ENCODE results near the gene POLD3.
A peak's percentile ranks its signal among the peaks of the same experiment; 100 is the strongest.

POLD3 gene

DNA sequence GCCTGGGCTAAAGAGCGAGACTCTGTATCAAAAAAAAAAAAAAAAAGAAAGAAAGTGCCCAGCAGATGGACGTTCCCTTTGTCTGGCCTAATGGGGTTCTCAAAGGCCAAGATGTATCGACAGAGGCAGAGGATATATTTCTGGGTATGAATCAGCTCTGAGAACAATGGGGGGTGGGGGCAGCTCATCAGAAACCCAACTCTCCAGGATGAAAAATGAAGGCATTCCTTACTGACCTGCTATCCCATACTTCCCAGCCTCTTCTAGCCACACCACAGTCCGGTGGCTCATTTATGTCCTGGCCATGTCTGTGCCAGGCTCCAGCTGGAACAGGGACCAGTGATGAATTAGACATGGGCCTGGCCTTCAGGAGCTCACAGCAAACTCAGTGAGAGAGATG, 15.2 kb upstream of the POLD3 start:
- Histone ChIP-seq H3K14ac (ENCODE audit: low read length) (no peak overlapping the region), H2BK5ac (ENCODE audit: low read depth, low read length, poor library complexity) (no peak overlapping the region), H2BK120ac (ENCODE audit: insufficient read depth, low read length, poor library complexity) (no peak overlapping the region), H3K4me3 (ENCODE audit: low read depth, low read length) (no peak overlapping the region), H2AK5ac (ENCODE audit: low read length) (no peak overlapping the region), H3K4me2 (ENCODE audit: low read length) (no peak overlapping the region), H3K27me3 (ENCODE audit: insufficient read depth, low read length) (no peaks in the 10 kb centered on the region), H3K18ac (ENCODE audit: low read length) (no peak overlapping the region), H3K23ac (ENCODE audit: low read length) (no peak overlapping the region), H3K27ac (ENCODE audit: low read depth, low read length) (no peak overlapping the region), H3K36me3 (ENCODE audit: control insufficient read depth in 1 of 2, insufficient read depth in 2 of 2, low read length in 2 of 2) (peaks cover 0 to under 1% of the 10 kb centered on the region in 2 experiments), H4K91ac (ENCODE audit: low read depth, low read length) (no peak overlapping the region), H2AFZ (ENCODE audit: insufficient read depth, low read length, poor library complexity) (no peak overlapping the region), H2BK12ac (ENCODE audit: low read length) (no peak overlapping the region), H3K79me2 (ENCODE audit: control insufficient read depth, insufficient read depth, low read length, poor library complexity) (no peaks in the 10 kb centered on the region), H3K9me3 (ENCODE audit: insufficient read depth, low read depth, low read length) (no peaks in the 10 kb centered on the region), H4K8ac (ENCODE audit: low read depth, low read length) (no peak overlapping the region), H3K79me1 (ENCODE audit: low read length) (peaks cover 5% of the 10 kb centered on the region), H3K4me1 (ENCODE audit: control insufficient read depth in 1 of 2, insufficient read depth in 2 of 2, low read length in 2 of 2) (peaks cover 7 to 21% of the 10 kb centered on the region in 2 experiments), H4K12ac (ENCODE audit: low read depth, low read length) (no peak overlapping the region), H3K9ac (ENCODE audit: low read length) (no peak overlapping the region), H3K4ac (ENCODE audit: low read depth, low read length) (no peak overlapping the region)
- DNase-seq: no peak
- no CpG with 5 or more reads among the region's 4 CpGs for WGBS (ENCODE audit: extremely low coverage, insufficient coverage, insufficient read length)

DNA sequence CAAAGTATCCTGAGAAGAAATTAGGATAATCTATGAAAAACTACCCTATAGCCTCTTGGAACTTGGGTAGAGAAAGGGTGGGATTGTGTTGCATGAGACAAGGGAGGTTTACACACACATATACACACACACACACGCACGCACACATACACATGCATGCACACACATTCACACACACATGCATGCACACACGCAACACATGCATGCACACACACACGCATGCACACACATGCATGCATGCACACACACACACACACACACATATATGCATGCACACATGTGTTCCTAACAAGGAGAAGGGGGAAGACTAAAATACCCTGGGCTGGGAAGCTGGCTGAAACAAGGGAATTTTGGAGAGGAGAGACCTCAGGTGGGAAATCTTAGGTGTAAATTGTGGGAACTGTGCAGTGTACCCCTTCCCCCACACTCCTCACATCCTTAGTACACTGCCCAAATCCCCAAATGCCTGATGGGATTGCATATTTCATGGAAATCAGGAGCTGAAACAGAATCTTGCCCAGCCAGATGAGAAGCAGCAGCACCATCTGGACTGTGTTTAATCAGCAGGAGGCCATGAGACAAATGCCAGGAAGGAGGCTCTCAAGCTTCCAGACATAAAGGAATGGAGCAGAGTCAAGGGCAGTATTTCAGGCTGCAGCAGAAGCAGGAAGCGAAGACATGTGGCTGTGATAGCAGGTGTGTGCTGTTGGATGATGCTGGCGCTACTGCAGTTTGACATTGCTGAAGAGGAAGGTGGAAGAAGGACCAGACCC, 14.6 kb upstream of the POLD3 start:
- H4K91ac ChIP-seq (ENCODE audit: low read depth, low read length): no peak overlapping the region
- WGBS (ENCODE audit: extremely low coverage, insufficient coverage, insufficient read length): no CpG with 5 or more reads among the region's 6 CpGs
- H3K9ac ChIP-seq (ENCODE audit: low read length): no peak overlapping the region
- no peak overlapping the region for H4K12ac ChIP-seq (ENCODE audit: low read depth, low read length)
- no peak overlapping the region for H2AK5ac ChIP-seq (ENCODE audit: low read length)
- no peak overlapping the region for H3K4me2 ChIP-seq (ENCODE audit: low read length)
- H3K4me3 ChIP-seq (ENCODE audit: low read depth, low read length): no peak overlapping the region
- no peaks in the 10 kb centered on the region for H3K27me3 ChIP-seq (ENCODE audit: insufficient read depth, low read length)
- H3K4me1 ChIP-seq (ENCODE audit: control insufficient read depth in 1 of 2, insufficient read depth in 2 of 2, low read length in 2 of 2): peaks cover 7 to 21% of the 10 kb centered on the region in 2 experiments
- H3K27ac ChIP-seq (ENCODE audit: low read depth, low read length): no peak overlapping the region
- no peak for DNase-seq
- H4K8ac ChIP-seq (ENCODE audit: low read depth, low read length): no peak overlapping the region
- H3K18ac ChIP-seq (ENCODE audit: low read length): no peak overlapping the region
- H3K79me1 ChIP-seq (ENCODE audit: low read length): peaks cover 5% of the 10 kb centered on the region
- H3K36me3 ChIP-seq (ENCODE audit: control insufficient read depth in 1 of 2, insufficient read depth in 2 of 2, low read length in 2 of 2): no peaks in the 10 kb centered on the region
- no peak overlapping the region for H2AFZ ChIP-seq (ENCODE audit: insufficient read depth, low read length, poor library complexity)
- no peak overlapping the region for H2BK12ac ChIP-seq (ENCODE audit: low read length)
- H2BK120ac ChIP-seq (ENCODE audit: insufficient read depth, low read length, poor library complexity): no peak overlapping the region
- H3K23ac ChIP-seq (ENCODE audit: low read length): no peak overlapping the region
- no peak overlapping the region for H3K14ac ChIP-seq (ENCODE audit: low read length)
- H3K79me2 ChIP-seq (ENCODE audit: control insufficient read depth, insufficient read depth, low read length, poor library complexity): no peaks in the 10 kb centered on the region
- H3K4ac ChIP-seq (ENCODE audit: low read depth, low read length): no peak overlapping the region
- H3K9me3 ChIP-seq (ENCODE audit: insufficient read depth, low read depth, low read length): no peaks in the 10 kb centered on the region
- H2BK5ac ChIP-seq (ENCODE audit: low read depth, low read length, poor library complexity): no peak overlapping the region

DNA sequence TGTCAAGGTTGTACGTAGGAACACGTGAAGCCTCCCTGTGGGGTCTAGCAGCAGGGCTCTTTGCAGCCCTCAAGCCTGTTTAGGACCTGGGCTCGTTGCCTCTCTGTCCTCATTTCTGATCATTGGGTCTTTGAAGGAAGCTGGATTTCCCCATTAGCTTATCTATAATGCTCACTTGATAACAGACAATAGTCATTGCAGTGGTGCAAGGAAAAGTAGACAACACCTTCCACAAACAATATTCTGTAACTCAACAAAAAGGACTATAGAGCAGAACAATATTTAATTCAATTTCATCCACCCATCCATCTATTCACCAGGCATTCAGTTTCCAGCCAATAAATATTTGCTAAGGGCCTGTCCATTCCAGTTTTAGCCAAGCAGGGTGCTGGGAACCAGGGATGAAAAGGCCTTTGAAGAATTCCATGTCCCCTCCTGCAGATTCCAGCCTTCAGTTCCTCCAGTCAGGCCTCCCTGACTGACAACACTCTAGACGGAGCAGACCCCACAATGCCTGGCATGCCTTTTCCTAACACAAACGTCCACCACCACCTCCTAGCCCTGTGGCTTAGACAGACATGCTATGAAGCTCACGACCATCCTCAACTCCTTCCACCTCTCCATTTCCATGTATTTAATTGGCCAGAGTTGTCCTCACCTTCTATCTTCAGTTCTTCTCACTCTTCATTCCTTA, 12.7 kb upstream of the POLD3 start:
- H3K36me3 ChIP-seq (ENCODE audit: control insufficient read depth in 1 of 2, insufficient read depth in 2 of 2, low read length in 2 of 2): no peaks in the 10 kb centered on the region
- H3K4me2 ChIP-seq (ENCODE audit: low read length): peak overlapping the region; percentile 3
- no peak overlapping the region for H3K4ac ChIP-seq (ENCODE audit: low read depth, low read length)
- H4K91ac ChIP-seq (ENCODE audit: low read depth, low read length): peak overlapping the region; percentile 66
- no peaks in the 10 kb centered on the region for H3K79me2 ChIP-seq (ENCODE audit: control insufficient read depth, insufficient read depth, low read length, poor library complexity)
- no peak overlapping the region for H4K12ac ChIP-seq (ENCODE audit: low read depth, low read length)
- H3K23ac ChIP-seq (ENCODE audit: low read length): no peak overlapping the region
- H3K27ac ChIP-seq (ENCODE audit: low read depth, low read length): peak overlapping the region; percentile 31
- H3K18ac ChIP-seq (ENCODE audit: low read length): no peak overlapping the region
- H3K4me1 ChIP-seq (ENCODE audit: control insufficient read depth in 1 of 2, insufficient read depth in 2 of 2, low read length in 2 of 2): peaks cover 7 to 21% of the 10 kb centered on the region in 2 experiments
- no peak overlapping the region for H2AFZ ChIP-seq (ENCODE audit: insufficient read depth, low read length, poor library complexity)
- no peak overlapping the region for H3K14ac ChIP-seq (ENCODE audit: low read length)
- WGBS (ENCODE audit: extremely low coverage, insufficient coverage, insufficient read length): no CpG with 5 or more reads among the region's 6 CpGs
- no peak for DNase-seq
- H3K9ac ChIP-seq (ENCODE audit: low read length): no peak overlapping the region
- no peak overlapping the region for H3K4me3 ChIP-seq (ENCODE audit: low read depth, low read length)
- no peaks in the 10 kb centered on the region for H3K9me3 ChIP-seq (ENCODE audit: insufficient read depth, low read depth, low read length)
- no peak overlapping the region for H4K8ac ChIP-seq (ENCODE audit: low read depth, low read length)
- H2BK120ac ChIP-seq (ENCODE audit: insufficient read depth, low read length, poor library complexity): peak overlapping the region; percentile 65
- peaks cover 5% of the 10 kb centered on the region for H3K79me1 ChIP-seq (ENCODE audit: low read length)
- H2BK5ac ChIP-seq (ENCODE audit: low read depth, low read length, poor library complexity): no peak overlapping the region
- H2AK5ac ChIP-seq (ENCODE audit: low read length): no peak overlapping the region
- no peaks in the 10 kb centered on the region for H3K27me3 ChIP-seq (ENCODE audit: insufficient read depth, low read length)
- H2BK12ac ChIP-seq (ENCODE audit: low read length): peak overlapping the region; percentile 45

DNA sequence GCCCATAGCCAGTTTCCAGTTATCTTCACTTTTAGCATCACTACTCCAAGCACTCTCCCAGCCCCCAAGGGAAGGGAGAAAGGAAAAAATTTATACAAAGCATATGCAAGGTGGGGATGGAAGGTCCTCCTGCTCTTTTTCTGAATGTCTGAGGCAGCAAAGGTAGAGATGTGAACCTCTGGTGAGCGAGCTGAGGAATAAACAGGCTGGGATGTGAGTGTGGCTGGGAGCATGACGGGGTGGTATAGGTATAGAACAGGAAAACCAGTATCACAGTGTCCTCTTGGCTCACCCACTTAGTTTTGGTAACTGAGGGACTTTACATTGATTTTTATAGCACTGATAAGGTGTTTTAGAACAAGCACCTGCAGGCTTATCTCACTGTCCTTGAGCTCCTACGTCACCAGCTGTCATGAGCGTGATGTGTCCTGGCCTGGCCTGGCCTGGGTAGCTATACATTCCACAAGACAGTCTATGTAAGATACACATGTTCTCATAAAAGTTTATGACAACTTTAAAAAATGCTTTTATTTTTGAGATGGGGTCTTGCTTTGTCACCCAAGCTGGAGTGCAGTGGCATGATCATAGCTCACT, 10.3 kb upstream of the POLD3 start:
- Histone ChIP-seq H2BK120ac (ENCODE audit: insufficient read depth, low read length, poor library complexity) (peak overlapping the region; percentile 28), H2AK5ac (ENCODE audit: low read length) (no peak overlapping the region), H3K9ac (ENCODE audit: low read length) (no peak overlapping the region), H3K27ac (ENCODE audit: low read depth, low read length) (no peak overlapping the region), H3K79me2 (ENCODE audit: control insufficient read depth, insufficient read depth, low read length, poor library complexity) (no peaks in the 10 kb centered on the region), H2AFZ (ENCODE audit: insufficient read depth, low read length, poor library complexity) (no peak overlapping the region), H4K12ac (ENCODE audit: low read depth, low read length) (no peak overlapping the region), H2BK5ac (ENCODE audit: low read depth, low read length, poor library complexity) (no peak overlapping the region), H4K91ac (ENCODE audit: low read depth, low read length) (peak overlapping the region; percentile 26), H3K36me3 (ENCODE audit: control insufficient read depth in 1 of 2, insufficient read depth in 2 of 2, low read length in 2 of 2) (no peaks in the 10 kb centered on the region), H3K27me3 (ENCODE audit: insufficient read depth, low read length) (no peaks in the 10 kb centered on the region), H3K14ac (ENCODE audit: low read length) (no peak overlapping the region), H4K8ac (ENCODE audit: low read depth, low read length) (no peak overlapping the region), H3K4me2 (ENCODE audit: low read length) (no peak overlapping the region), H3K4ac (ENCODE audit: low read depth, low read length) (no peak overlapping the region), H3K23ac (ENCODE audit: low read length) (no peak overlapping the region), H3K9me3 (ENCODE audit: insufficient read depth, low read depth, low read length) (no peaks in the 10 kb centered on the region), H3K18ac (ENCODE audit: low read length) (no peak overlapping the region), H3K4me3 (ENCODE audit: low read depth, low read length) (no peak overlapping the region), H2BK12ac (ENCODE audit: low read length) (no peak overlapping the region), H3K4me1 (ENCODE audit: control insufficient read depth in 1 of 2, insufficient read depth in 2 of 2, low read length in 2 of 2) (peaks cover 7 to 21% of the 10 kb centered on the region in 2 experiments), H3K79me1 (ENCODE audit: low read length) (peaks cover 5% of the 10 kb centered on the region)
- peak in 1 of 2 donors; percentile 12 for DNase-seq
- WGBS (ENCODE audit: extremely low coverage, insufficient coverage, insufficient read length): no CpG with 5 or more reads among the region's 4 CpGs

Data from trophoblast cell (in vitro differentiated cells and primary cell).